AML-193 (cell line): ENCODE data around the gene MCRS1.
"Not testable (repeated sequence)": the region's sequence is repeated elsewhere in the genome, so short reads cannot be mapped to it uniquely, and the experiment has no call there.

Experiments used
- DNase-seq, 2 experiments: peaks; one replicate each; lab custom pipeline; 2025; lab: John Stamatoyannopoulos, UW

MCRS1 gene

DNA sequence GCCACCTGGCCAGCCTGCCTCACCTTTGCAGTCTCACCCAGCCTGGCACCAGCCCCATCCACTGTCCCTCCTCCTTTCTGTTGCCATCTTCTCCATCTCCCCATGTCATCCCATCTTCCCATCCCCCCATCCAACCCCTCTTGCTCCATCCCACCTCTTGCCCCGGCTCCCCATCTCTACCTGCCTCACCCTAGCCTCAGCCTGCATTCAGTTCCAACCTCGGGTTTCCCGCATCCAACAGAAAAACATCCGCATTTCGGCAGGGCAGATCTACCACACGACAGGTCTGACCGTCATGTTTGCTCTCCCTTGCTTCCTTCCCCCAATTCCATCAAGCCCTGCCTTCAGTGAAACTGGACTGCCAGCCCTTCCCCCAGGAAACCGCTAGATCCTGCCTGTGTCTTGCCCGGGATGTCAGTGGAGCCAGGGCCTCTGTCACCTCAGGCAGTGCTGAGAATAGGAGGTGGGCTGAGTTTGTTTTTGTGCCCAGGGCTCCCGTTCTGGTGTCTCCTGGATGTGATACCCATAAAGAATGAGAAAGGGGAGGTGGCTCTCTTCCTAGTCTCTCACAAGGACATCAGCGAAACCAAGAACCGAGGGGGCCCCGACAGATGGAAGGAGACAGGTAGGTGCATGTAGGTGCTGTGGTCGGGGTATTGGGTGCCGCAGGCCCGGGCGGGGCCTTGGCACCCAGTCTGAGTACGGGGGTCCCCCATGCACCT lies 26.6 kb downstream of the MCRS1 start:
- no peak for DNase-seq

DNA sequence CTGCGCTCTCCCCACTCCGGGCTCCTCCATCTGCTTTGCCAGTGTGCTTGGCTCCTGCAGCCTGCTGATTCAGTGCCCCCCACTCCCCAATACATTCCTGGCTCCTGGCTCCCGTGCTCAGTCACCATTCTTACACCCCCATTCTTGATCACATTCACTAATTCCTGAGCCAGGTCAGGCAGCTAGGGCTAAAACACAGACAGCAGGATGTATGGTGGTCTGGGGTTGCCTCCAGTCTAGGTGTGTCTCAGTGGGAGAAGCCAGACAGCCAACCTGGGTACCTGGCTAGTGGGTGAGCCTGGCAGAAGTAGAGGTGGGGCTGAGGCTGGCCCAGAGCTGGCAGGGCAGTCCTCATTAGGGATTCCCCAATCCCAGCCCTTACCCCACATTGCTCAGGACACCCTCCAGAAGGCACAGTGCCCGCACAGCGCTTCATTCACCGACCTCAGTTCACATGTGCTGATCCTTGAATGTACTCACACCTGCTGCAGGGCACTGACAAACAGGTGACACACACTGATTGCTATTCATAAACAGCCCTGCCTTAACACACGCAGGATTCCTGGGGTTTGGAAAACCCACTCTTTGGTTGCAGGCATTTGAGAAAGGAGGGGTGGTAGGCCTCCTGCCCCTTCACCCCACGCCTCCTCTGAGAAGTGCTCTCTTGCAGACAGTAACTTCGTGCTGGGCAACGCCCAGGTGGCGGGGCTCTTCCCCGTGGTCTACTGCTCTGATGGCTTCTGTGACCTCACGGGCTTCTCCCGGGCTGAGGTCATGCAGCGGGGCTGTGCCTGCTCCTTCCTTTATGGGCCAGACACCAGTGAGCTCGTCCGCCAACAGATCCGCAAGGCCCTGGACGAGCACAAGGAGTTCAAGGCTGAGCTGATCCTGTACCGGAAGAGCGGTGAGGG lies 27.5 kb downstream of the MCRS1 start:
- no peak for DNase-seq

- no peak for DNase-seq
These were observed 28.3 kb downstream of the MCRS1 start for GRCh38 chr12:49539406-49540228.

GRCh38 chr12:49538510-49539403 lies 29.2 kb downstream of the MCRS1 start, which contains the start of gene KCNH3:
TSS of gene KCNH3 (plus strand) at chr12:49539030. CDS start at chr12:49539417, 387 bp downstream.
- peak in 1 of 2 experiments; percentile 16 for DNase-seq

- DNase-seq = no peak
These were observed 30.0 kb downstream of the MCRS1 start for GRCh38 chr12:49537752-49538509.

- no peak for DNase-seq
These were observed 30.7 kb downstream of the MCRS1 start for GRCh38 chr12:49537231-49537751.

DNA sequence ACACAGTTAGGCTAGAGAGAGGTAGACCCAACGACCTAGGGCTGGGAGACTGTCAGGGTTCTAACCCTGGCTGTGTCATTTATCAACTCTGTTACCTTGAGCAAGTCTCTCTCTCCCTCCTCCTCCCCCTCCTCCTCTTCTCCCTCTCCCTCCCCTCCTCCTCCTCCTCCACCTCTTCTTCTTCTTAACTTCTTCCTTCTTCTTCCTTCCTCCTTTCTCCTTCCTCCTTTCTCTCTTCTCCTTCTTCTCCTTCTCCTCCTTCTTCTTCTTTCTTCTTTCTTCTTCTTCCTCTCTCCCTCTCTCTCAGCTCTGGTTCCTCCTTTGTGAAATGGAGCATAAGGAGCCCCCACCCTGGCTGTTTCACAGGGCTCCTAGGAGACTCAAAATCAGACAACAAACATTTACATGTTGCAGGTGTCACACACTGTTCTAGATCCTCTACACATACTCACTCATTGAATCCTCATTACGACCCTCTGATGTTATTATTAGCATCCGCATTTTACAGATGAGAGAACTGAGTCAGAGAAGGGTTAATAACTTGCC lies 31.3 kb downstream of the MCRS1 start:
- DNase-seq = peak; percentile 35 to 39

DNA sequence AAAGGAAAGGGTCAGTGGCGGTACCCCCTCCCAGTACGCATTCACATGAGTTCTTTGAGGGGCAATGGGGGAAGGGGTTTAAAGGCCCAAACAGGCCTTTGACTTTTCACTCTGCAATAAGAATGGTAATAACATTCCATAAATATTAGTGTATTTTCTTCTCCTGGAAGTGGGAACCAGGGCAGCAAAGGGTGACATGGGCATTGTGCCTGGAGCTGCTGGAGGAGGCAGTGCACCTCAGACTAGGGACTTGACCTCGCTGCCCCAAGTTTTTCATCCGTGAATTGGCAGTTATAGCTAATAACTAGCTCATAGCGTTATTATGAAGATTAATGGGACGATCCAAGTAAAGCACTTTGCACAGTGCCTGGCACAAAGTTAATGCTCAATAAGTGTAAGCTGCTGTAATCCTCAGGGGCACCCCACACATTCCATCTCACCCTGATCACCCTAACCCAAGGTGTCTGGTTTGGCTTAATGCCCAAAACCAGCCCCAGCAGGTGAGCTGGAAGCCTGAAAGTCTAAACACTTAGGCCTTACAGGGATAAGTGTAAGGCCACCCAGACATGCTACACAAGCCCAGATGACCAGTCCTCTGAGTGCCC lies 31.9 kb downstream of the MCRS1 start:
- DNase-seq = no peak

DNA sequence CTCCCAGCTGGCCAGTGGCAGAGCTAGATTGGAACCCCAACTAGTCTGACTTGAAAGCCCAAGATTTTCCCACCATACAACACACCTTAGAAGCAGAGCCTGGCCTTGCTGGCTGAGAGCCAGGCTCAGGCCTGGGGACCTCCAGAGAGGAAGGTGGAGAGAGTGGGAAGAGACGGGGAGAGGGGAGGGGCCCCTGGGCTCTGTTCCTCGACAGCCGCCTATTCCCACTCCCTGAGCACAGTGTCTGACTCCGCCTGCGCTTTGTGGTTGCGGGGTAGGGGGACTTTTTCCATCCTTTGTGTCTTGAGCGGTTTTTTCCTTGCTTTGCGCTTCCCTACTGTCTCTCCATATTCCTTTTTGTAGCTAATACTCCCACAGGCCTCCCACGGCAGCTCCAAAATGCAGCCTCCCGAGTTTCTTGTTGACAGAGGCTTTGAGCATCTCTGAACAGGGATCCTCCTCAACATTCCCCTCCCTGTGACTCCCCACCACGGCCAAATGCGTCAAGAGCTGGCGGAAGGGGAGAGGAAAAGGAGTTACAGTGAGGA lies 33.1 kb downstream of the MCRS1 start:
- DNase-seq = no peak

GRCh38 chr12:49534122-49534521 lies 33.8 kb downstream of the MCRS1 start:
- DNase-seq = not testable (repeated sequence)

GRCh38 chr12:49533331-49533730 lies 34.6 kb downstream of the MCRS1 start:
- DNase-seq = no peak

DNA sequence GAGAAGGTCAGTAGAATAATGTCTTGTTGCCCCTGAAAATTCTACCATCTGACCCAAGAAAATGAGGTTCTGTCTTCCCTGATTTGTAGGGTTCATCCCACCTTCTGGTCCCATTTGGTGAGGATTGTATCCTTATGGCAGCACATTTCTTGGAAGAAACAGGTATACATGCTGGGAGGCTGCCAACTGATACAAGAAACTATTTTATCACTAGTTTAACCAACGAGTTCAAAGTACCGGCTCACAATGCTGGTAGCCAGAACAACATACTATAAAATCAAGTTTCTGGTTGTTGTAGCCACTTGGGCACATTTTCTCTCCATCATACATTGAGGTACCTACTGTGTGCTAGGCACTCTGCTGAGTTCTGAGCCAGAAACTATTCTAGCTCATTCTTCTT lies 36.2 kb downstream of the MCRS1 start:
- no peak for DNase-seq

DNA sequence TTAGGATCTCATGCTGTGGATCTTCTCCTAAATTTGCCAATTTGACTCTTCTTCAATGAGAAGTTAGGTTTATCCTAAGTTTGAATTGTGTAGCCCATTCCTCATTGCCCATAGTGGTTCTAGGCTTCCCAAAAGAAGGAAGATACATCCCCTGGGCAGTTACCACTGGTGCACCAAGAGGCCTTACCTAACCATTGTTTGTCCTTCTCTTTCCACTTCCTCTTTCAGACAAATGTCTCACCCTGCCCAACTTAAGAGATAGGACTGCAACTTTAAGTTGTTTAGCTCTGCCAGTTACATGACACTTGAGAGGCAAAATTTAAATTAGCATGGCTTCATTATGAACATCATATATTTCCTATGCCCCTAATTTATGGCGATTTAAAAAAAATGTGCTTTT lies 38.5 kb downstream of the MCRS1 start:
- DNase-seq = peak; percentile 52 to 80

GRCh38 chr12:49527361-49528130 lies 40.4 kb downstream of the MCRS1 start:
- DNase-seq = no peak

DNA sequence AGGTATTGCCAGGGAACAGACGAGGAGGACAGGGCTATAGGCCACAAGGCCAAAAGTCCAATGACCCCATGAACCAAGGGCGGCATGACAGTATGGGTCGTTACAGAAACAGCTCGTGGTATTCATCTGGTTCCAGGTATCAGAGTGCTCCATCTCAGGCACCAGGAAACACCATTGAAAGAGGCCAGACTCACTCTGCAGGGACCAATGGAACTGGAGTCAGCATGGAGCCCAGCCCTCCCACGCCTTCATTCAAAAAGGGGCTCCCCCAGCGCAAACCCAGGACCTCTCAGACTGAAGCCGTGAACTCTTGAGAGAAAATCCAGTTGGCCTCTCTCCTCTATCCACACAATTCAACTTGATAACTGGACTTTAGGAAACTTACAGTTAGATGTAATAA lies 42.0 kb downstream of the MCRS1 start:
- no peak for DNase-seq

GRCh38 chr12:49524660-49525324 lies 43.1 kb downstream of the MCRS1 start:
- no peak for DNase-seq

- no peak for DNase-seq
These were observed 46.6 kb downstream of the MCRS1 start for GRCh38 chr12:49521389-49521788.

- DNase-seq = no peak
These were observed 48.4 kb downstream of the MCRS1 start for GRCh38 chr12:49519574-49519936.
